ENCODE measurements around the gene DCHS1.

The DCHS1 gene

DNA sequence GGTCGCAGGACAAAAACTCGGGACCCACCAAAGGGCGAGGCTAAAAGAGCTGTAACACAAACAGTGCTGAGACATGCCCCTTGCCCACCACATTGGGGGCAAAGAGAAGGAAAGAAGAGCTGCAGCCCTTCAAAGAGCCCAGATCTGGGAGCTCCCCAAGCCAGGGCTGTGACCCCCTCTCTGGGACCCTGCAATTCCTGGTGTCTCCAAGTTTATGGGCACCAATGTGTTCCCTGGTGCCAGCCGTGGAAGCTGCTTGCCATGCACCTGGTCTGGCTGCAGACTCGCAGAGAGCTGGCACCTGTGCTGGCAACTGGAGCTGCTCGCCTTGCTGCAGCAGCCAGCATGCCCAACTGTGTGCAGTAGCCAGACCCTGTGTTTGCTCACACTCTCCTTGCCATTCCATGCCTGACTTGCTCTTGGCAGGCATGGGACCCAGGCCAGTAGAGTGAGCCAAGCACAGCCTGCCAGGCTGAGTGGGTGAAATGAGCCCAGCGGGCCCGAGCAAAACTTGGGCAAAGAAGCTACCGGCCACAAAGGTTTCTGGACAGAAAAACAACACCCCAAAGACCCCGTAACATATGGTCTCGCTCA is 68.2 kb downstream of the DCHS1 start:
- DNase-seq (ENCODE audit: low read depth) = no peak
- TF ChIP-seq, protein P1, sequence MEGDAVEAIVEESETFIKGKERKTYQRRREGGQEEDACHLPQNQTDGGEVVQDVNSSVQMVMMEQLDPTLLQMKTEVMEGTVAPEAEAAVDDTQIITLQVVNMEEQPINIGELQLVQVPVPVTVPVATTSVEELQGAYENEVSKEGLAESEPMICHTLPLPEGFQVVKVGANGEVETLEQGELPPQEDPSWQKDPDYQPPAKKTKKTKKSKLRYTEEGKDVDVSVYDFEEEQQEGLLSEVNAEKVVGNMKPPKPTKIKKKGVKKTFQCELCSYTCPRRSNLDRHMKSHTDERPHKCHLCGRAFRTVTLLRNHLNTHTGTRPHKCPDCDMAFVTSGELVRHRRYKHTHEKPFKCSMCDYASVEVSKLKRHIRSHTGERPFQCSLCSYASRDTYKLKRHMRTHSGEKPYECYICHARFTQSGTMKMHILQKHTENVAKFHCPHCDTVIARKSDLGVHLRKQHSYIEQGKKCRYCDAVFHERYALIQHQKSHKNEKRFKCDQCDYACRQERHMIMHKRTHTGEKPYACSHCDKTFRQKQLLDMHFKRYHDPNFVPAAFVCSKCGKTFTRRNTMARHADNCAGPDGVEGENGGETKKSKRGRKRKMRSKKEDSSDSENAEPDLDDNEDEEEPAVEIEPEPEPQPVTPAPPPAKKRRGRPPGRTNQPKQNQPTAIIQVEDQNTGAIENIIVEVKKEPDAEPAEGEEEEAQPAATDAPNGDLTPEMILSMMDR (conservative IDR thresholded peaks at IDR 0.05; ENCODE audit: low read depth, low read length) = no peak
- H3K4me3 ChIP-seq (ENCODE audit: low read depth, low read length) = no peak overlapping the region

DNA sequence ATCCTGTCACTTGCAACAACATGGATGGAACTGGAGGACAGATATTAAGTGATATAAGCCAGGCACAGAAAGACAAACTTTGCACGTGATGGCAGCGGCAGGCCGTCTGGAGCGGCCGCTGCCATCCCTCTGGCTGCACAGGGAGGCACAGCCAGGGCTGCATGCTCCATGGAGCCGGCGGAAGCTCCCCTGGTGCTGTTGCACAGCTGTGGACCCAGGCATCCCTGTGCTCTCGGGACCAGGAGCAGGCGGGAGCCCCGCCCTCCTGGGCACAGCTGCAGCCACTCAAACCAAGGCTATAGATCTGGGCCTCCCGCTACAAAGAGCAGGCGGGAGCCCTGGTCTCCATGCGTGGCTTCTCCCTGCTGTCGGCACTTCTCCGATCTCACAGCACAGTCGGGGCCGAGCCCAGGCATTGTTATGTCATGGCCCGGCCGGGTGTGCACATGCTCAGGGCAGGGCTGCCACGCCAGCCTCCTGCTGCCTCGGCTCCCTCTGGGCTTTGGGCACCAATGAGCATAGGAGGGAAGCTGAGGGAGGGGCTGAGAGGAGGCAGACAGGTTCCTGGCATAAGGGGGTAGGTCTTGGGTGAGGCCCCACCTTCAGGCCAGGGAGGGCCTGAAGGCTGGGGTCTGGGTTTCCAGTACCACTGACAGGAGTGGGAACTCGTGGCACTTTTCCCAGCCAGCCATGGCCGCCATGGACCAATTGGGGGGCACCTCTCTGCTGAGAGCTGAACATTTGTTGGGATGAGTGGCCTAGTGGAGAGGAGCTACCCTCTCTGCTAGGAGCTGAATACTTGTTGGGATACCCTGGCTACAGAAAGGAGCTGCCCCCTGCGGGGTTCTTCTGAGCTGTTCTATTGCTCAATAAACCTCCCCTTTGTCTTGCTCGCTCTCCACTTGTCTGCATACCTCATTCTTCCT is 68.9 kb downstream of the DCHS1 start:
- TF ChIP-seq, protein P1 (conservative IDR thresholded peaks at IDR 0.05; ENCODE audit: low read depth, low read length) = no peak
- DNase-seq (ENCODE audit: low read depth) = no peak
- H3K4me3 ChIP-seq (ENCODE audit: low read depth, low read length) = no peak overlapping the region

DNA sequence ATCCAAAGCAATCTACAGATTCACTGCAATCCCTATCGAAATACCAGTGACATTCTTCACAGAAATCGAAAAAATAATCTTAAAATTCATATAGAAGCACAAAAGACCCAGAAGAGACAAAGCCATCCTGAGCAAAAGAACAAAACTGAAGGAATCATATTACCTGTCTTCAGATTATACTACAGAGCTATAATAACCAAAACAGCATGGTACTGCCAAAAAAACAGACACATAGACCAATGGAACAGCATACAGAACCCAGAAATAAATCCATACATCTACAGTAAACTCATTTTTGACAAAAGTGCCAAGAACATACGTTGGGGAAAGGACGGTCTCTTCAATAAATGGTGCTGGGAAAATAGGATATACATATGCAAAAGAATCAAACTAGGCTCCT is 71.1 kb downstream of the DCHS1 start:
- no peak overlapping the region for H3K4me3 ChIP-seq (ENCODE audit: low read depth, low read length)
- no peak for DNase-seq (ENCODE audit: low read depth)
- TF ChIP-seq, protein P1 (conservative IDR thresholded peaks at IDR 0.05; ENCODE audit: low read depth, low read length) = no peak

DNA sequence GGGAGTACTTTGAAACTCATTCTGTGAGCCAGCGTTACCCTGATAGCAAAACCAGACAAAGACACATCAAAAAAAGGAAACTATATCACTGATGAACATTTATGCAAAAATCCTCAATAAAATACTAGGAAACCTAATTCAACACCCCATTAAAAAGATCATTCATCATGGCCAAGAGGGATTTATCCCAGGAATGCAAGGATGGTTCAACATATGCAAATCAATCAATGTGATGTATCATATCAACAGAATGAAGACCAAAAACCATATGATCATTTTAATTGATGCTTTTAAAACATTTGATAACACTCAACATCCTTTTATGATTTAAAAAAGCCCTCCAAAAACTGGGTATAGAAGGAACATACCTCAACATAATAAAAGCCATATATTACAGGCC is 72.0 kb downstream of the DCHS1 start:
- DNase-seq (ENCODE audit: low read depth) = no peak
- TF ChIP-seq, protein P1 (conservative IDR thresholded peaks at IDR 0.05; ENCODE audit: low read depth, low read length) = no peak

DNA sequence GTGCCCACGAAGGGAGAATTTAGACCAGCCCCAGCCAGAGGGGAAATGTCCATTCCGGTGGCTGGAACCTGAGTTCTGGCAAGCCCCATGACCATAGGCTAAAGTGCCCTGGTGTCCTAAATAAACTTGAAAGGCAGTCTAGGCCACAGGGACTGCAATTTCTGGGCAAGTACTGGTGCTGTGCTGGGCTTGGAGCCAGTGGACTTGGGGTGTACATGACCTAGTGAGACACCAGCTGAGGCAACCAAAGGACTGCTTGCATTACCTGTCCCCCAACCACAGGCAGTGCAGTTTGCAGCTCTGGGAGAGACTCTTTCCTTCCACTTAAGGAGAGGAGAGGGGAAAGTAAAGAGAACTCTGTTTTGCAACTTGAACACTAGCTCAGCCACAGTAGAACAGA is 75.9 kb downstream of the DCHS1 start:
- DNase-seq (ENCODE audit: low read depth) = no peak
- TF ChIP-seq, protein P1 (conservative IDR thresholded peaks at IDR 0.05; ENCODE audit: low read depth, low read length) = no peak

More for the DNA sequence above, 72.0 kb downstream of the DCHS1 start:
- H3K4me3 ChIP-seq (ENCODE audit: low read depth, low read length) = no peak overlapping the region

DNA sequence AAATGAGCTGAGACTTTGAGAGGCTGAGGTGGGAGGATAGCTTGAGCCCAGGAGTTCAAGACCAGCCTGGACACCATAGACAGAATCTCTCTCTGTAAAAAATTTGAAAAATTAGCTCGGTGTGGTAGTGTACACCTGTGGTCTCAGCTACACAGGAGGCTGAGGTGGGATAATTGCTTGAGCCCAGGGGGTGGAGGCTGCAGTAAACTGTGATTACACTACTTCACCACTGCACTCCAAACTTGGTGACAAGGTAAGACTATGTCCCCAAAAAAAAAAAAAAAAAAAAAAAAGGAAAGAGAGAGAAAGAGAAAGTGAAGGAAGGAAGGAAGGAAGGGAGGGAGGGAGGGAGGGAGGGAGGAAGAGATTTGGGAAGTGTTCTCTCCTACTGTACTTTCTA is 77.5 kb downstream of the DCHS1 start:
- no peak overlapping the region for H3K4me3 ChIP-seq (ENCODE audit: low read depth, low read length)
- no peak for DNase-seq (ENCODE audit: low read depth)
- TF ChIP-seq, protein P1 (conservative IDR thresholded peaks at IDR 0.05; ENCODE audit: low read depth, low read length) = no peak

More for the DNA sequence above, 75.9 kb downstream of the DCHS1 start:
- no peak overlapping the region for H3K4me3 ChIP-seq (ENCODE audit: low read depth, low read length)
